ENCODE data around the gene PLEKHA5.
"Not testable (repeated sequence)": the region's sequence is repeated elsewhere in the genome, so short reads cannot be mapped to it uniquely, and the experiment has no call there.

PLEKHA5 gene, protein sequence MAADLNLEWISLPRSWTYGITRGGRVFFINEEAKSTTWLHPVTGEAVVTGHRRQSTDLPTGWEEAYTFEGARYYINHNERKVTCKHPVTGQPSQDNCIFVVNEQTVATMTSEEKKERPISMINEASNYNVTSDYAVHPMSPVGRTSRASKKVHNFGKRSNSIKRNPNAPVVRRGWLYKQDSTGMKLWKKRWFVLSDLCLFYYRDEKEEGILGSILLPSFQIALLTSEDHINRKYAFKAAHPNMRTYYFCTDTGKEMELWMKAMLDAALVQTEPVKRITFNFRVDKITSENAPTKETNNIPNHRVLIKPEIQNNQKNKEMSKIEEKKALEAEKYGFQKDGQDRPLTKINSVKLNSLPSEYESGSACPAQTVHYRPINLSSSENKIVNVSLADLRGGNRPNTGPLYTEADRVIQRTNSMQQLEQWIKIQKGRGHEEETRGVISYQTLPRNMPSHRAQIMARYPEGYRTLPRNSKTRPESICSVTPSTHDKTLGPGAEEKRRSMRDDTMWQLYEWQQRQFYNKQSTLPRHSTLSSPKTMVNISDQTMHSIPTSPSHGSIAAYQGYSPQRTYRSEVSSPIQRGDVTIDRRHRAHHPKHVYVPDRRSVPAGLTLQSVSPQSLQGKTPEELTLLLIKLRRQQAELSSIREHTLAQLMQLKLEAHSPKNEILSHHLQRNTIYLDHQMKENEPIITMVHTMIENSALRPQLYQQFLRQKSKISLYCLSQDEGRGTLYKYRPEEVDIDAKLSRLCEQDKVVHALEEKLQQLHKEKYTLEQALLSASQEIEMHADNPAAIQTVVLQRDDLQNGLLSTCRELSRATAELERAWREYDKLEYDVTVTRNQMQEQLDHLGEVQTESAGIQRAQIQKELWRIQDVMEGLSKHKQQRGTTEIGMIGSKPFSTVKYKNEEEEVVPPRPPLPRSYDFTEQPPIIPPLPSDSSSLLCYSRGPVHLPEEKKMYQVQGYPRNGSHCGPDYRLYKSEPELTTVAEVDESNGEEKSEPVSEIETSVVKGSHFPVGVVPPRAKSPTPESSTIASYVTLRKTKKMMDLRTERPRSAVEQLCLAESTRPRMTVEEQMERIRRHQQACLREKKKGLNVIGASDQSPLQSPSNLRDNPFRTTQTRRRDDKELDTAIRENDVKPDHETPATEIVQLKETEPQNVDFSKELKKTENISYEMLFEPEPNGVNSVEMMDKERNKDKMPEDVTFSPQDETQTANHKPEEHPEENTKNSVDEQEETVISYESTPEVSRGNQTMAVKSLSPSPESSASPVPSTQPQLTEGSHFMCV

GRCh38 chr12:19129486-19130223, at the start of gene PLEKHA5:
Gene PLEKHA5, plus strand, starts transcription at chr12:19129733. Its CDS starts 67 bp downstream, at chr12:19129800.
- DNase-seq, result peak; percentile 75

GRCh38 chr12:19080918-19081317, 48.6 kb upstream of the PLEKHA5 start:
- DNase-seq, result no peak

GRCh38 chr12:19082365-19082911, 47.1 kb upstream of the PLEKHA5 start:
- DNase-seq, result no peak

- DNase-seq, result no peak
Observed at GRCh38 chr12:19084547-19084946, 45.0 kb upstream of the PLEKHA5 start.

- DNase-seq, result no peak
Observed at GRCh38 chr12:19085090-19085489, 44.4 kb upstream of the PLEKHA5 start.

- DNase-seq, result no peak
Observed at GRCh38 chr12:19088606-19089005, 40.9 kb upstream of the PLEKHA5 start.

- not testable (repeated sequence) for DNase-seq
Observed at GRCh38 chr12:19092482-19092881, 37.1 kb upstream of the PLEKHA5 start.

DNA sequence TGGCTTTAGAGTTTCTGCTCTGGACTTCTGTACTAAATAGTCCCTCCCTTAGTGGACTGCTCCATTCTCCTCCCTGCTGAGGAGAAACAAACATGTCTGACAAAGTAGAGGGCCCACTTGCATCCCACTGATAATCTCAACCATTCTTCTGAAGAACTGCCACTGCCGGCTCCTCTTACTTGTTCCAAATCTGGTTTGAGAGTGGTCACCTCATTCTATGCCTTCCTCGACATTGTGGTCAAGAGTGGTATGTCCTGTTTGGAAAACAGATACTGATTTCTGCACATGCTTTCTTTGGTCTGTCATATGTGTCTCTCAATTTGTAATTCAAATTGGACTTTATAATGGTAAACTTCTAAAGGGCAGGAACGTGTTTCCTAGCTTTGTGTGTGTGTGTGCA, 36.3 kb upstream of the PLEKHA5 start:
- DNase-seq, result no peak

GRCh38 chr12:19095331-19095730, 34.2 kb upstream of the PLEKHA5 start:
- no peak for DNase-seq

DNA sequence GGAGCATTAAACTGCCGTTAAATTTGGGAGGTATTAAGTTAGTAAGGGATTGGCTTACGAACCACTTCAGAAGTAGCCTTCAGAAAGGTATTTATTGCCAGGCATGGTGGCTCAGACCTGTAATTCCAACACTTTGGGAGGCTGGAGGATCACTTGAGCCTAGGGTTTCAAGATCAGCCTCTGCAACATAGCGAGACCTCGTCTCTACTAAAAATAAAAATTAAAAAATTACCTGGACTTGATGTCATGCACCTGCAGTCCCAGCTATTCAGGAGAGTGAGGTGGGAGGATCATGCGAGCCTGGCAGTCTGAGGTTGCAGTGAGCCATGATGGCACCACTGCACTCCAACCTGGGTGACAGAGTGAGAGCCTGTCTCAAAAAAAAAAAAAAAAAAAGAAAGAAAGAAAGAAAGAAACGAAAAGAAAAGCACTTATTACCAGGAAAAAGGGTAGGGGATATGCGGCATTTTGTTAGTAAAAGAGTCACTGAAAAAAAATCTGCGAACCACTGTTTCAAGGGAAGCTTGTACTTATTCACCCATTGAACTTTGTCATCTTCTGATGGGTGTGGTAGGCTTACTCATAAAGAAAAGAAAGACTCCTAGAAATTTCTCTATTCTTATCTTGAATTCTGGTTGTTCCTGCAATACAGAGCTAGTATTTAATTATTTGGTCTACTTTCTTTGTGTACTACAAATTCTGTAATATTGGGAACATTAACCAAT, 33.6 kb upstream of the PLEKHA5 start:
- DNase-seq, result no peak

- peak; percentile 70 for DNase-seq
Observed at GRCh38 chr12:19105463-19105862, 24.1 kb upstream of the PLEKHA5 start.

DNA sequence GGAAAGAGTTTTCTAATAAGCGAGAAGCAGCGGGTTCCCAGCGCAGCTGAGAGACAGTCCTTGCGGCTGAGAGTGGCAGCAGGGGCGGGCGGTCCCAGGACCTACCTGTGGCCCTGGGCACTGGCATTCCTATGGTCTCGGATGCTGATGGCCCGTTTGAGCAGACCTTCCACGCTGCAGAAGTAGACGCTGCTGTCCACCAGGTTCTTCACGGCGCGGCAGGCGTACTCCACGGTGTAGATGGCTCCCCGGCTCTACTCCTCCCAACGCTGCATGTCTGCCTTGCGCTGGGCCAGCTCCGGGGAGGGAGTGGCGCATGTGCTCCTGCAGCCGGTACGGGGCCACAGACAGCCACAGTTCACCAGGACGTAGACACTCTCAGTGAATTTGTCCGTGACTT, 21.8 kb upstream of the PLEKHA5 start:
- no peak for DNase-seq

DNA sequence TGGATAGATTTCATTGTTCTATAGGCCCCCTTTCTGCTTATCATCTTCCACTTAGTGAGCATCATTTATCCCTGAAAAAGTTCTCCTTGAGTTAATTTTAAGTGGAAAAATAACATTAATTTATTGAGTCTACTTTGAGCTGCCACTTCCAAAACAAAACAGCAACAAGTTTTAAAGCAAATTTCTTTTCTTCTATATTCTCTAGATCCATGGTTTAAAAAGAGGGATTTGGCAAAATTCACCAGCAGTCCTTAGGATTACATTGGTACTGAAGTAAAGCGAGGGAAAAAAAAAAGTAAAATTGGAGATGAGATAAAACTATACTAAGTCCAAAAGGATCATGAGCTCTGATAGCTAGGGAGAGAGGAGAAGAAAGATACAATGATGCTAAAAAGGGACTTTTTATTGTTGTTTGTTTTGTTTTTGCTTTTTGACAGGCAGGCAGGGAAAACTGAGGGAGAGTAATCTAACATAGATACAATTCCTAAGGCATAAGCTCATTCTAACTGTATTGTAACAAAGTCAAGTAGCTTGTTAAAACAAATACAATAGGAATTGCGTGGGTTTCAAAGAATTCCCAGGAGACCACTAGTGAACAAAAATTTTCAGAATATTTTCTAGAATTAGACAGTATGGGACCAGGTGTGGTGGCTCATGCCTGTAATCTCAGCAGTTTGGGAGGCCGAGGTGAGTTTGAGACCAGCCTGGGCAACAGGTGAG, 19.2 kb upstream of the PLEKHA5 start:
- no peak for DNase-seq

GRCh38 chr12:19113464-19113863, 16.1 kb upstream of the PLEKHA5 start:
- DNase-seq, result no peak

GRCh38 chr12:19115285-19115684, 14.2 kb upstream of the PLEKHA5 start:
- DNase-seq, result no peak

GRCh38 chr12:19119440-19119839, 10.1 kb upstream of the PLEKHA5 start:
- DNase-seq, result no peak

DNA sequence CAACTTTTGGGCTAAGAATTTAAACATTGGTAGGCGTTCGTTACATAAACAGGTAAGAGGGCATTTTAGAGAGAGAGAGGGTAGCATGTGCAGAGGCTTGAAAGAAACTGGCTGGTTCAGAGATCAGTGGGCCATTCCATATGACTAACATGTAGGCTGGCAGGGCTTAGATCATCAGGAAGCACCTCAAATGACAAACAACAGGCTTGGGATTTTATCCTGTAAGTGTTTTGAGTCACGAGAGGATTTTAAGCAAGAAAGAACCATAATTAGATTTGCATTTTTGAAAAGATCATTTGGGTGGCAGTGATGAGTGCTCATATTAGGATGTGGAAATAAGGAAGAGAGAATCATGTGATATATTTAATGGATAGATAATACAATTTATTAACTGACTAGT, 8.7 kb upstream of the PLEKHA5 start:
- no peak for DNase-seq

- no peak for DNase-seq
Observed at GRCh38 chr12:19121449-19122018, 8.0 kb upstream of the PLEKHA5 start.

GRCh38 chr12:19125325-19125724, 4.2 kb upstream of the PLEKHA5 start:
- no peak for DNase-seq

- DNase-seq, result no peak
Observed at GRCh38 chr12:19127270-19127669, 2.3 kb upstream of the PLEKHA5 start.

All from NCI-H510A treated with DMSO at 0.1 percent for 48 hours (cell line).